ENCODE results near the gene CDH22. TPM values are rescaled to one million over a fixed set of nuclear protein-coding genes. Genes with fewer than 3 reads are reported as not detected.

CDH22 gene
- total RNA-seq, 3 donors from 2014 or later = 0.15 to 0.66 (median 0.16) TPM

GRCh38 chr20:46161921-46162320 is 146.4 kb downstream of the CDH22 start:
- intact Hi-C loops (cut with DNase I; ENCODE audit: low total_unique reads) = no loop called here
- DNase-seq (ENCODE audit: low spot score in 2 of 2) = no peak
- no peak overlapping the region for H3K27ac ChIP-seq

GRCh38 chr20:46160661-46161060 is 147.6 kb downstream of the CDH22 start:
- Histone ChIP-seq H3K4me3 (no peak overlapping the region), H3K27ac (no peak overlapping the region), H3K36me3 (no peaks in the 10 kb centered on the region), H3K4me1 (no peaks in the 10 kb centered on the region), H3K27me3 (peaks cover 0 to 32% of the 10 kb centered on the region in 2 donors), H3K9me3 (no peaks in the 10 kb centered on the region)
- TF ChIP-seq POLR2AphosphoS5 (IDR thresholded peaks at IDR 0.05) (no peak), POLR2A (IDR thresholded peaks at IDR 0.05) (no peak)
- TF ChIP-seq, protein P1, sequence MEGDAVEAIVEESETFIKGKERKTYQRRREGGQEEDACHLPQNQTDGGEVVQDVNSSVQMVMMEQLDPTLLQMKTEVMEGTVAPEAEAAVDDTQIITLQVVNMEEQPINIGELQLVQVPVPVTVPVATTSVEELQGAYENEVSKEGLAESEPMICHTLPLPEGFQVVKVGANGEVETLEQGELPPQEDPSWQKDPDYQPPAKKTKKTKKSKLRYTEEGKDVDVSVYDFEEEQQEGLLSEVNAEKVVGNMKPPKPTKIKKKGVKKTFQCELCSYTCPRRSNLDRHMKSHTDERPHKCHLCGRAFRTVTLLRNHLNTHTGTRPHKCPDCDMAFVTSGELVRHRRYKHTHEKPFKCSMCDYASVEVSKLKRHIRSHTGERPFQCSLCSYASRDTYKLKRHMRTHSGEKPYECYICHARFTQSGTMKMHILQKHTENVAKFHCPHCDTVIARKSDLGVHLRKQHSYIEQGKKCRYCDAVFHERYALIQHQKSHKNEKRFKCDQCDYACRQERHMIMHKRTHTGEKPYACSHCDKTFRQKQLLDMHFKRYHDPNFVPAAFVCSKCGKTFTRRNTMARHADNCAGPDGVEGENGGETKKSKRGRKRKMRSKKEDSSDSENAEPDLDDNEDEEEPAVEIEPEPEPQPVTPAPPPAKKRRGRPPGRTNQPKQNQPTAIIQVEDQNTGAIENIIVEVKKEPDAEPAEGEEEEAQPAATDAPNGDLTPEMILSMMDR (IDR thresholded peaks at IDR 0.05) = no peak
- intact Hi-C loops (cut with DNase I; ENCODE audit: low total_unique reads) = no loop called here
- DNase-seq (ENCODE audit: low spot score in 2 of 2) = no peak

More at GRCh38 chr20:46161921-46162320, 146.4 kb downstream of the CDH22 start:
- Histone ChIP-seq H3K4me3 (no peak overlapping the region), H3K4me1 (no peaks in the 10 kb centered on the region), H3K9me3 (no peaks in the 10 kb centered on the region), H3K27me3 (peaks cover 0 to 32% of the 10 kb centered on the region in 2 donors), H3K36me3 (no peaks in the 10 kb centered on the region)
- no peak for TF ChIP-seq POLR2A (IDR thresholded peaks at IDR 0.05)
- TF ChIP-seq POLR2AphosphoS5 (IDR thresholded peaks at IDR 0.05) = no peak
- TF ChIP-seq, protein P1 (IDR thresholded peaks at IDR 0.05) = no peak

DNA sequence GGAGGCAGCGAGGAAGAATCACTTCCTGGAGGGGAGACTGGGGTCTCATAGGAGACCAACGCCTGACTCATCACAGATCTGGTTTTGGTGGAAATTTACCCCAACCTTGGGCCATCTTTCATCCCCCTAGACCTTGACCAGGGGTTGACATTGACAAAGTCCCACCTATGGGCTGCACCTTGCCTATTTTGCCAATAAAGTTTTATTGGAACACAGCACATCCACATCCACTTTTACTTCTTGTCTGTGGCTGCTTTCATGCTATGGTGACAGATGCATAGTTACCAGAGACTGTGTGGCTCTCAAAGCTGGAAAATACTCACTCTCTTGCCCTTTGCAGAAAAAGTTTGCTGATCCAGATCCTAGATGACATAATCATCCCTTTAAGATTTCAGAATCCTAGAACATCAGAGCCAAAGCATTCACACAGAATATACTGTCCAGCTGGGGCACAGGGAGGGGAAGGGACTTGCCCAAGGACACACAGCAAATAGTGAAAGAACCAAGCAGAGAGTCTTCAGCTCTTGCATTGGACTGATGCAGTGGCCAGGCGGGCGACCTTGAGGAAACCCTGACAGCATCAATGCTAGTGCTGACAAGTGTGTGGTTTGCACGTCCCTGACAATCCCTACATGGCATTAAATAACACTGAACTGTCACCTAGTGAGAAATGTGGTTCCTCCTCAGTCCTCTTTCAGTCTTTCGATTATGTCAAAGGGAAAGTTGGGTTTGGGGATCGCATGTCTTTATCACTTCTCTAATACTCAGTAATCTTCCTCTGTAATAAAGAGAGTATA is 149.0 kb downstream of the CDH22 start:
- intact Hi-C loops (cut with DNase I; ENCODE audit: low total_unique reads) = no loop called here
- Histone ChIP-seq H3K4me1 (no peaks in the 10 kb centered on the region), H3K9me3 (no peaks in the 10 kb centered on the region), H3K4me3 (no peak overlapping the region), H3K36me3 (no peaks in the 10 kb centered on the region), H3K27ac (no peak overlapping the region), H3K27me3 (peaks cover 0 to 32% of the 10 kb centered on the region in 2 donors)
- no peak for TF ChIP-seq POLR2AphosphoS5 (IDR thresholded peaks at IDR 0.05)
- TF ChIP-seq, protein P1 (IDR thresholded peaks at IDR 0.05) = no peak
- TF ChIP-seq POLR2A (IDR thresholded peaks at IDR 0.05) = no peak
- DNase-seq (ENCODE audit: low spot score in 2 of 2) = no peak

- TF ChIP-seq, protein P1 (IDR thresholded peaks at IDR 0.05) = no peak
- no peak for TF ChIP-seq POLR2AphosphoS5 (IDR thresholded peaks at IDR 0.05)
- no peak for TF ChIP-seq POLR2A (IDR thresholded peaks at IDR 0.05)
- Histone ChIP-seq H3K27me3 (peaks cover 0 to 35% of the 10 kb centered on the region in 2 donors), H3K4me3 (no peak overlapping the region), H3K9me3 (no peaks in the 10 kb centered on the region), H3K4me1 (no peaks in the 10 kb centered on the region), H3K27ac (no peak overlapping the region), H3K36me3 (no peaks in the 10 kb centered on the region)
- intact Hi-C loops (cut with DNase I; ENCODE audit: low total_unique reads) = no loop called here
- no peak for DNase-seq (ENCODE audit: low spot score in 2 of 2)
Measured at GRCh38 chr20:46158476-46158987, 149.8 kb downstream of the CDH22 start.

DNA sequence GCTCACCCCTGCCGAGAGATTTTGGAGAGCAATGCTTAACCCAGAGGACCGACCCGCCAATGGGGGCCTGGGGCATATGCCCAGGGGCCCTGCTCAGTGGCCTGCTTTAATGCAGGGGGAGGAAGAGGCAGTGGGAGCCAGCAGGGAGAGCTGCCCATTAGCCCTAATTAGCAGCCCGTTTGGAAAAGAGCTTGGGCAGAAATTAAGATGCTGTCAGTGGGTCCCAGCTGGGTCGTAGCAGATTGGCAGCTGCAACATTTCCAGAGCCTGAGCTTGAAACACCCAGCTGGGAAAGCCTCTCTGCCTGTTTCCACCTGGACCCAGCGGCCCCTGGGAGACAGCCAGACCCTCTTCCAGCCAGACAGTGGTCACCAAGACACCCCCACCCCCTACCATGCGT is 150.7 kb downstream of the CDH22 start:
- DNase-seq (ENCODE audit: low spot score in 2 of 2) = no peak
- peaks cover 0 to 30% of the 10 kb centered on the region in 2 donors for H3K27me3 ChIP-seq

More for the DNA sequence above, 150.7 kb downstream of the CDH22 start:
- H3K9me3 ChIP-seq = no peaks in the 10 kb centered on the region
- H3K4me3 ChIP-seq = no peak overlapping the region
- H3K4me1 ChIP-seq = no peaks in the 10 kb centered on the region
- no peak overlapping the region for H3K27ac ChIP-seq
- intact Hi-C loops (cut with DNase I; ENCODE audit: low total_unique reads) = no loop called here
- TF ChIP-seq, protein P1 (IDR thresholded peaks at IDR 0.05) = no peak
- TF ChIP-seq POLR2AphosphoS5 (IDR thresholded peaks at IDR 0.05) (no peak), POLR2A (IDR thresholded peaks at IDR 0.05) (no peak)
- H3K36me3 ChIP-seq = no peaks in the 10 kb centered on the region
